GM19324 (cell line): ENCODE measurements around the gene PTPN14.
"Not testable (repeated sequence)": the region's sequence is repeated elsewhere in the genome, so short reads cannot be mapped to it uniquely, and the experiment has no call there.

Experiments used
- ATAC-seq: cut with Tn5 transposase; IDR thresholded peaks from one replicate; pipeline ENCODE4 v1.9.1; 2021; ENCODE audit warnings: mild to moderate bottlenecking, moderate library complexity; ENCODE audit not compliant: unreplicated experiment, low FRiP score

PTPN14 gene

DNA sequence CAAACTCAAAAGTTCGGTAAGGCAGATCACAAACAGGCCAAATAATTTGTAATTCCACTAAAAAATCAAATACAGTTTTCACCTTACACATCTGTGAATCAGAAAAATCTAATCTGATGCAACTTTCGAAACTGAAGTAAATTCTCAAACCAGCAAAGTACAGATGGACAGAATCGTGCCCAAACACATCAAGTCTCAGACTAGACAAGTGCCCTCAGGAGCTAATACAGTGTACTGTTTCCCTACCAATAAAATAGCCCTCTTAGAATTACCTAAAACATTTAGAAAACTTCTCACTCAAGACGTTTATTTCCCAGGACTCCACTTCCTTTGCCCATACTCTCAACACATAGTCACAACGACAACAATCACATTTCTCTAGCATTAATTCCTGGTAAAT lies 136.3 kb downstream of the PTPN14 start:
- no peak for ATAC-seq

GRCh38 chr1:214414691-214415090 lies 136.7 kb downstream of the PTPN14 start:
- ATAC-seq = no peak

- no peak for ATAC-seq
Measured at GRCh38 chr1:214413315-214413714, 138.1 kb downstream of the PTPN14 start.

DNA sequence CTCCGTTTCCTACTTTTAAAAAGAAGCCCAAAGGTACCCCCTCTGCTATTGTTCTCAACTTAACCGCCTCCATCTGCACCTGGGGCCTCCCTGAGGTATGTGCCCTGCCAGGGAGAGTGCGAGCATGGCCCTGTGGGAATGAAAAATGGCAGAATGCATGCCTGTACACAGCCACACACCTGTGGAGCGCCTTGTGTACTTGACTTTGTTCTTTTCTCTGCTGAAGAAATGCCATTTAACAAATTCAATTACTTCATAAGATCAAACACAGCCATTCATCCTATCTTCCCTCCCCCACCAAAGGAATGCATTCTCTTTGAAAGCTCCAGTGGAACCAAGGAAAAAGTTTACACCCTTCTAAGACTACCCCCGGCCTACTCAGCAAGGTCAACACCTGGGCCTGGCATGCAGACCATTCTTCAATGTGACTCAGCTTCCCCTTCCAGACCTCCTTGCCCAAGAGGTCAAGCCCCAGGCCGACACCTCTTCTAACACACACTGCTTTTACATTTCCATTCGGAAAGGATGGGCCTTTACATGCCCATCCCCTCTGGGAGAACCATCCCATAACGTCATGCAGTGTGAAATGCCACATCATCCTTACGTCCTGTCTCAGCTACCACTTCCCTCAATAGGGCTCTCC lies 146.7 kb downstream of the PTPN14 start:
- ATAC-seq = peak; percentile 30

DNA sequence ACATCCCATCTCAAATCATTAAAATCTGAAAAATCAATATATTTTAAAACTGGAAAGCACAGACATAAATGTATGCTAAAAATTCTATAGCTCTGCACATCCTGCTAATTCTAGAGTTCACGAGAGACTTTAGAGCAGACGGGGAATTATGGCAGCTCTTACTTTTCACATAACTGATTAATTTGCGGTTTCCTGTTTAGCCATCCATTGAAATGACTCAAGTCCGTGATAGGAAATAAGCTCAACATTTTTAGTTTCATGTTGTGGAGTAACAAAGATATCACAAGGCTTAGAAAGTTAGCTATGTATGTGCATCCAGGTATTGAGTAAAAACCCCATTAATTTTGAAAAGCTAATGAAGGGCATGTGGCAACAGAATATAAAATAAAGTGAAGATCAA lies 147.2 kb downstream of the PTPN14 start:
- peak; percentile 66 for ATAC-seq

DNA sequence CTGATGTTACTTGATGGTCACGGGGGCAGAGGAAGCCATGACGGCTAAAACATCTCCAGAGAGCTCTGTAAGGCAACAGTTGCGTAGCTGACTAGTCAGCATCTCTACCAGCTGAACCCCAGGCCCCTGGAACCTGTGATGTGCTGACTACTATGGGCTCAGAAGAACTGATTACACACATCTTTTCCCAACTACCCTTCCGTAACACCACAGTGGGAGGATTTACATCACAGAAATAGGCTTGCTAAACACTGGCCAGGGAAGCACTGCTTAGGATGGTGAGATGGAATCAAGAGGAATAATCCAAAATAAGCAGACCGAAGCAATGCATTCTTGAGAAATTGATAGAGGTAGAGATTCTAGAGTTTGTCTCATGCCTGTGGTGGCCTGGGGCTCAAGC lies 148.0 kb downstream of the PTPN14 start:
- ATAC-seq = no peak

GRCh38 chr1:214402613-214403083 lies 148.8 kb downstream of the PTPN14 start:
- ATAC-seq = no peak

DNA sequence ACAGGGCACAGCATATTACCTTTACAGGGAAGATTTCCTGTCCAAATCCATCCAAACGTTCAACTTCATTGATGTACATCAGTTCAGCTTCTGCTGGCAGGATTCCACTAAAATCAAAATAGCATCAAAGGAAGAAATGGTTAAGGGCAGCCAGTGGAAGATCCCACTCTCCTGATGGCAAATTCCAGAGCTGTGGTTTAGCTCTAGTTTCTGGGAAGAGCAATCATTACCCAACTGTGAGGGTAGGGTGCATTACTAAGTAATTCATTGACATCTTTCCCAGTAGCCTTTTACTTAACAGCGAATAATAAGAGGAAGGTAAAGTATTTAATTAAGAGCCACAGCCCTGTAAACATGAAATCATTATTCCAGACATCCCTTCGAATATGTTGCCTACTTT lies 149.7 kb downstream of the PTPN14 start:
- no peak for ATAC-seq

GRCh38 chr1:214400131-214400530 lies 151.3 kb downstream of the PTPN14 start:
- no peak for ATAC-seq

GRCh38 chr1:214398490-214398889 lies 152.9 kb downstream of the PTPN14 start:
- ATAC-seq = no peak

- ATAC-seq = no peak
Measured at GRCh38 chr1:214397497-214397896, 153.9 kb downstream of the PTPN14 start.

DNA sequence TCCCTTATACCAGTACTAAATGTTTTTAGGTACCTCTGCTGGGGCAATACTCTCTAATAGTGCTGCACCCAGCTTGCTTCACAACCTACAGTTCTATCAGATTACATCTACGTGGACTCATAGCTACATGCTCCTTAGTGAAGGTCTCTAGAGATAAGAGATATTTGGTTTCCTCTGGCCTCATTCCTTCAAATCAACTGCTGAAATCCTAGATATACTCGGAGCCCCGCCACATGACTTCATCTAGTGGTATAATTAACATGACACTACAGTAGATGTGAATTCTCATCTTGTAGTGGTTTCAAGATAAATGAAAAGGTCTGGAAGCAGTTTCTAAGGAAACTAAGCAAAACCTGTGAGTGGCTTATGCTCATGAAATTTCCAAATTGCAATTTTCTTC lies 155.1 kb downstream of the PTPN14 start:
- no peak for ATAC-seq

- not testable (repeated sequence) for ATAC-seq
Measured at GRCh38 chr1:214394569-214394968, 156.8 kb downstream of the PTPN14 start.

GRCh38 chr1:214393086-214393485 lies 158.3 kb downstream of the PTPN14 start:
- ATAC-seq = no peak

DNA sequence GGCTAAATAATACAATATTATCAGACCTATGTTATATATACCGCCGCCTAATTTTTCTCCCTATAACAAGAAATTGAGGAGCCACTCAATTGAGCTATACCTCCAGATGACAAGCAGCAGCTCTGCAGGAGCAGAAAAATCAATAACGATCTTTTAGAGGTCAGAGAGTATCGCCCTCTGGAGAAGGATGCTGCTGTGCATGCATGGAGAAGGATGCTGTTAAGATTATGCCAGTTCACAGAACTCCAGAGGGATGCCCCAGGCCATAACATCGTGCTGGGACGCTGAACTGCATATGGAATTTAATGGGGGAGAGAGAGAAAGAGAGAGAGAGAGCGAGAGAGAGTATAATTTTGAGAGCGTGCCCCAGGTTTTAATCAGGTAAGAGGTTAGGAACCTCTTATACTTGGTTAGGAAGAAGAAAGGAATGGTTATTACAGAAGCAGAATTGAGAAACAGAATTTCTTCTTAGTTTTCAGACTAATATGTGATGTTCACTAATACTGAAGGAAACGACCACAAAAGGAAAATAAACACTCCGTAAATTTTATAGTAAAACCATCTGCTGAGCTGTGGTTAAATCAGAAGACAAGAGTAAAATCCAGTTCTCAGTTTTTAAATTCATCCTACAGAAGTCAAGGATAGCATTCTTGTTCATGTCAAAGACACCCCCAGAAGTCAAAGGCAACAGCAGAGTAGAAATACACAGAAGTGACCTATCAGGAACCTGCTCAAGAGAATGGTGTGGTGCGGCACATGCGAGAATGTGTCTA lies 159.3 kb downstream of the PTPN14 start:
- ATAC-seq = no peak

DNA sequence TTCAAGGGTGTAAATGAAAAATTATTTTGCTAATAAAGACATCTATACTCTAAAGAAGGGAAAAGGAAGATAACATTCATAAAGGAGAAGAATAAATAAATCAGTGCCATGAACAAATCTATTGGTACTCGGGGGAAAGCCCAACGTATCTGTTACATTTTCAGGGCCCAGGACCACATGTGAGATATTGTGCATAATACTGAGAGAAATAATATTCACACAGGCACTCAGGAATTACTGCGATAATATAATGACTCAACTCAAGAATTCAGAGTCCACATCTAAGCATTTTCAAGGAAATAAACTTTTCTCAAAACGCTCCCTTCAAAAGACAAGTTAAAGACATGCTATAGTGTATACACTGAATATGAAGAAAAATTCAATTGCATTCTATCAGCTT lies 161.7 kb downstream of the PTPN14 start:
- no peak for ATAC-seq

GRCh38 chr1:214386747-214387146 lies 164.7 kb downstream of the PTPN14 start:
- no peak for ATAC-seq

DNA sequence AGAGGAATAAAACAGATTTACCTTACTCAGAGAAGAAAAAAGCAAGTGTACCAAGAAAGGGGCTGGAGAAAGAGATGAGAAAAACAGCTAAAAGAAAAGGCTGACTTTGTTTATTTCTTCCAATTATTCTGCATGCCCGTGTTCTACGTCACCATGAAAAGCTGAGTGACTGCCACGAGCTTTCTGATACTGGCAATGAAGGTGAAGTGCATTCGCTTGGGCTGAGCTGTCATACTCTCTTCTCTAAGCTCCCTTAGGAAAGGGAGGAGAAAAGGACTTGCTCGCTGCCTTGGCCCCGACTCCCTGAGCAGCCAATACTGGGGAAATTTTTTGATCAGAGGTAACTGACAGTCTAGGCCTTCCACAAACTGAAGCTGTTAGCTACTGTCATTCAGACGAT lies 165.1 kb downstream of the PTPN14 start:
- ATAC-seq = no peak

GRCh38 chr1:214385428-214385827 lies 166.0 kb downstream of the PTPN14 start:
- no peak for ATAC-seq

GRCh38 chr1:214384373-214385079 lies 166.9 kb downstream of the PTPN14 start:
- ATAC-seq = no peak
